Measurements from ENCODE around the gene BBS9. TPM values are rescaled to one million over a fixed set of nuclear protein-coding genes. Genes with fewer than 3 reads are reported as not detected.

The BBS9 gene
- polyA plus RNA-seq, 1 donor from 2014 or later, result 9.8 TPM

- TF ChIP-seq POLR2AphosphoS5 (IDR thresholded peaks at IDR 0.05), result no peak
- no peak for TF ChIP-seq EZH2 (IDR thresholded peaks at IDR 0.05; ENCODE audit: borderline replicate concordance, insufficient read depth, low read length, poor library complexity, severe bottlenecking)
- TF ChIP-seq MXI1 (conservative IDR thresholded peaks at IDR 0.05; ENCODE audit: poor library complexity, severe bottlenecking), result no peak
- Histone ChIP-seq H4K20me1 (ENCODE audit: insufficient read depth) (no peaks in the 10 kb centered on the region), H3K27me3 (ENCODE audit: insufficient read depth, low read depth, low read length) (no peaks in the 10 kb centered on the region), H3K79me2 (replicated peaks; ENCODE audit: insufficient read depth, low read length) (no peaks in the 10 kb centered on the region), H2AFZ (ENCODE audit: low read depth, low read length) (no peak overlapping the region), H3K27ac (ENCODE audit: low read length) (no peak overlapping the region), H3K9me2 (ENCODE audit: insufficient read depth, low read length) (no peaks in the 10 kb centered on the region), H3K36me3 (ENCODE audit: insufficient read depth, low read length) (no peaks in the 10 kb centered on the region), H3F3A (ENCODE audit: insufficient read depth, low read length, poor library complexity, severe bottlenecking) (no peaks in the 10 kb centered on the region), H3K4me2 (ENCODE audit: low read length) (no peak overlapping the region), H3K4me3 (ENCODE audit: low read length) (no peak overlapping the region), H3K9ac (ENCODE audit: low read length) (no peak overlapping the region), H3K9me3 (ENCODE audit: low read length) (no peaks in the 10 kb centered on the region)
These were observed 507.0 kb downstream of the BBS9 start for GRCh38 chr7:33636359-33636758.

DNA sequence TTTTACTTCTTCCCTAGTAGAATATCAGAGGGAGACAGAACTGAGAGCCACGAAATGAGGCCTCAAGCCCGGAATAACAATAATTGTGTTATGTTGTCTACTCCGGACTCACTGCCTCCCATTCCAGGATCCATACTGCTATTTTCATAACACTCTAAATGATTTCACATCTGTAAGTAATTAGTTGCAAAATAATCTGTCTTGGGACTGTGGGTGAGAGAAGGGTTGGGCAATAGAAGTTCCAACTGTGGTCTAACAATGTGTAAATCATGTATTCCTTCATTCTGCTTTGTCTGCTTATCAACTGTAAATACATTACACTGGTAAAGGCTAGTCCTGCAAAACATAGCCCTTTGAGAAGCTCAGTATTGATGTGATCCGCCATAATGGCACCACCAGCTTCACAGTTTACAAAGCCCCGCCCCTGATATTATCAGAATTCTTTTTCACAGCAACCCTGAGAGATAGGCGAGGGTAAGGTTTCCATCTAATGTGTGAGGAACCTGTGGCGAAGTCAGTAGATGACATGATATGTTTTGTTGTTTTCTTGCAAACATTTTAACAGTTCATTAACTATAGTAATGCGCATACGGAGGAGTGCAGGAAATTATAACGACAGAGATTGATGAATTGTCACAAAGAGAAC is 510.3 kb downstream of the BBS9 start:
- Histone ChIP-seq H3K36me3 (ENCODE audit: insufficient read depth, low read length) (no peaks in the 10 kb centered on the region), H3K9ac (ENCODE audit: low read length) (no peak overlapping the region), H3K4me3 (ENCODE audit: low read length) (no peak overlapping the region), H3K79me2 (replicated peaks; ENCODE audit: insufficient read depth, low read length) (no peaks in the 10 kb centered on the region), H3K9me2 (ENCODE audit: insufficient read depth, low read length) (no peaks in the 10 kb centered on the region), H3K4me2 (ENCODE audit: low read length) (no peak overlapping the region), H3F3A (ENCODE audit: insufficient read depth, low read length, poor library complexity, severe bottlenecking) (no peaks in the 10 kb centered on the region), H3K27ac (ENCODE audit: low read length) (no peak overlapping the region), H2AFZ (ENCODE audit: low read depth, low read length) (no peak overlapping the region), H3K27me3 (ENCODE audit: insufficient read depth, low read depth, low read length) (no peaks in the 10 kb centered on the region), H3K9me3 (ENCODE audit: low read length) (no peaks in the 10 kb centered on the region), H4K20me1 (ENCODE audit: insufficient read depth) (no peaks in the 10 kb centered on the region)
- TF ChIP-seq MXI1 (conservative IDR thresholded peaks at IDR 0.05; ENCODE audit: poor library complexity, severe bottlenecking) (no peak), EP300 (conservative IDR thresholded peaks at IDR 0.05; ENCODE audit: poor library complexity, severe bottlenecking) (no peak), TAF1 (IDR thresholded peaks at IDR 0.05; ENCODE audit: low read depth) (no peak), RAD21 (conservative IDR thresholded peaks at IDR 0.05) (no peak), EZH2 (IDR thresholded peaks at IDR 0.05; ENCODE audit: borderline replicate concordance, insufficient read depth, low read length, poor library complexity, severe bottlenecking) (no peak)
- TF ChIP-seq, protein P1, sequence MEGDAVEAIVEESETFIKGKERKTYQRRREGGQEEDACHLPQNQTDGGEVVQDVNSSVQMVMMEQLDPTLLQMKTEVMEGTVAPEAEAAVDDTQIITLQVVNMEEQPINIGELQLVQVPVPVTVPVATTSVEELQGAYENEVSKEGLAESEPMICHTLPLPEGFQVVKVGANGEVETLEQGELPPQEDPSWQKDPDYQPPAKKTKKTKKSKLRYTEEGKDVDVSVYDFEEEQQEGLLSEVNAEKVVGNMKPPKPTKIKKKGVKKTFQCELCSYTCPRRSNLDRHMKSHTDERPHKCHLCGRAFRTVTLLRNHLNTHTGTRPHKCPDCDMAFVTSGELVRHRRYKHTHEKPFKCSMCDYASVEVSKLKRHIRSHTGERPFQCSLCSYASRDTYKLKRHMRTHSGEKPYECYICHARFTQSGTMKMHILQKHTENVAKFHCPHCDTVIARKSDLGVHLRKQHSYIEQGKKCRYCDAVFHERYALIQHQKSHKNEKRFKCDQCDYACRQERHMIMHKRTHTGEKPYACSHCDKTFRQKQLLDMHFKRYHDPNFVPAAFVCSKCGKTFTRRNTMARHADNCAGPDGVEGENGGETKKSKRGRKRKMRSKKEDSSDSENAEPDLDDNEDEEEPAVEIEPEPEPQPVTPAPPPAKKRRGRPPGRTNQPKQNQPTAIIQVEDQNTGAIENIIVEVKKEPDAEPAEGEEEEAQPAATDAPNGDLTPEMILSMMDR (IDR thresholded peaks at IDR 0.05; ENCODE audit: poor library complexity, severe bottlenecking), result no peak

- no peaks in the 10 kb centered on the region for H3F3A ChIP-seq (ENCODE audit: insufficient read depth, low read length, poor library complexity, severe bottlenecking)
These were observed 511.4 kb downstream of the BBS9 start for GRCh38 chr7:33640741-33641140.

More at GRCh38 chr7:33640741-33641140, 511.4 kb downstream of the BBS9 start:
- H3K79me2 ChIP-seq (replicated peaks; ENCODE audit: insufficient read depth, low read length), result no peaks in the 10 kb centered on the region
- H2AFZ ChIP-seq (ENCODE audit: low read depth, low read length), result no peak overlapping the region
- no peaks in the 10 kb centered on the region for H3K36me3 ChIP-seq (ENCODE audit: insufficient read depth, low read length)
- no peak for TF ChIP-seq RAD21 (conservative IDR thresholded peaks at IDR 0.05)
- TF ChIP-seq EP300 (conservative IDR thresholded peaks at IDR 0.05; ENCODE audit: poor library complexity, severe bottlenecking), result no peak
- TF ChIP-seq, protein P2, sequence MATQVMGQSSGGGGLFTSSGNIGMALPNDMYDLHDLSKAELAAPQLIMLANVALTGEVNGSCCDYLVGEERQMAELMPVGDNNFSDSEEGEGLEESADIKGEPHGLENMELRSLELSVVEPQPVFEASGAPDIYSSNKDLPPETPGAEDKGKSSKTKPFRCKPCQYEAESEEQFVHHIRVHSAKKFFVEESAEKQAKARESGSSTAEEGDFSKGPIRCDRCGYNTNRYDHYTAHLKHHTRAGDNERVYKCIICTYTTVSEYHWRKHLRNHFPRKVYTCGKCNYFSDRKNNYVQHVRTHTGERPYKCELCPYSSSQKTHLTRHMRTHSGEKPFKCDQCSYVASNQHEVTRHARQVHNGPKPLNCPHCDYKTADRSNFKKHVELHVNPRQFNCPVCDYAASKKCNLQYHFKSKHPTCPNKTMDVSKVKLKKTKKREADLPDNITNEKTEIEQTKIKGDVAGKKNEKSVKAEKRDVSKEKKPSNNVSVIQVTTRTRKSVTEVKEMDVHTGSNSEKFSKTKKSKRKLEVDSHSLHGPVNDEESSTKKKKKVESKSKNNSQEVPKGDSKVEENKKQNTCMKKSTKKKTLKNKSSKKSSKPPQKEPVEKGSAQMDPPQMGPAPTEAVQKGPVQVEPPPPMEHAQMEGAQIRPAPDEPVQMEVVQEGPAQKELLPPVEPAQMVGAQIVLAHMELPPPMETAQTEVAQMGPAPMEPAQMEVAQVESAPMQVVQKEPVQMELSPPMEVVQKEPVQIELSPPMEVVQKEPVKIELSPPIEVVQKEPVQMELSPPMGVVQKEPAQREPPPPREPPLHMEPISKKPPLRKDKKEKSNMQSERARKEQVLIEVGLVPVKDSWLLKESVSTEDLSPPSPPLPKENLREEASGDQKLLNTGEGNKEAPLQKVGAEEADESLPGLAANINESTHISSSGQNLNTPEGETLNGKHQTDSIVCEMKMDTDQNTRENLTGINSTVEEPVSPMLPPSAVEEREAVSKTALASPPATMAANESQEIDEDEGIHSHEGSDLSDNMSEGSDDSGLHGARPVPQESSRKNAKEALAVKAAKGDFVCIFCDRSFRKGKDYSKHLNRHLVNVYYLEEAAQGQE (IDR thresholded peaks at IDR 0.05; ENCODE audit: borderline replicate concordance), result no peak
- TF ChIP-seq POLR2AphosphoS5 (IDR thresholded peaks at IDR 0.05), result no peak
- TF ChIP-seq EZH2 (IDR thresholded peaks at IDR 0.05; ENCODE audit: borderline replicate concordance, insufficient read depth, low read length, poor library complexity, severe bottlenecking), result no peak
- TF ChIP-seq, protein P1 (IDR thresholded peaks at IDR 0.05; ENCODE audit: poor library complexity, severe bottlenecking), result no peak
- TF ChIP-seq TAF1 (IDR thresholded peaks at IDR 0.05; ENCODE audit: low read depth), result no peak
- no peak for TF ChIP-seq MXI1 (conservative IDR thresholded peaks at IDR 0.05; ENCODE audit: poor library complexity, severe bottlenecking)
- no peak for TF ChIP-seq SMC3 (conservative IDR thresholded peaks at IDR 0.05; ENCODE audit: poor library complexity)
- H3K9me3 ChIP-seq (ENCODE audit: low read length), result no peaks in the 10 kb centered on the region
- no peak overlapping the region for H3K27ac ChIP-seq (ENCODE audit: low read length)
- no peak overlapping the region for H3K4me3 ChIP-seq (ENCODE audit: low read length)
- H3K27me3 ChIP-seq (ENCODE audit: insufficient read depth, low read depth, low read length), result no peaks in the 10 kb centered on the region
- H3K9me2 ChIP-seq (ENCODE audit: insufficient read depth, low read length), result no peaks in the 10 kb centered on the region
- no peak overlapping the region for H3K4me2 ChIP-seq (ENCODE audit: low read length)
- H3K9ac ChIP-seq (ENCODE audit: low read length), result no peak overlapping the region
- H4K20me1 ChIP-seq (ENCODE audit: insufficient read depth), result no peaks in the 10 kb centered on the region

Data from neural cell (in vitro differentiated cells).